Measurements from ENCODE around the gene AGPAT3. TPM values are rescaled to one million over a fixed set of nuclear protein-coding genes. Genes with fewer than 3 reads are reported as not detected.

AGPAT3 gene
- total and polyA plus RNA-seq, 10 of the 15 experiments (the other 5 are each of a cell fraction or from before 2014, with no cell fraction given): 1.2 to 110 (median 30.8) TPM

- TF ChIP-seq IRF3 (IDR thresholded peaks at IDR 0.05) (no peak), MEF2A (IDR thresholded peaks at IDR 0.05; ENCODE audit: insufficient read depth, low read depth, low read length) (peak; percentile 39; the same call in 1 of the 2 replicates), SREBF2 (IDR thresholded peaks at IDR 0.05; ENCODE audit: low read length) (no peak), PAX5 (IDR thresholded peaks at IDR 0.05; ENCODE audit: borderline replicate concordance, low read depth, low read length) (peak; percentile 73; the same call in 1 of the 2 replicates), RELB (IDR thresholded peaks at IDR 0.05; ENCODE audit: low read depth) (no peak), CREB1 (IDR thresholded peaks at IDR 0.05; ENCODE audit: low read depth) (peak; percentile 94), KAT2A (conservative IDR thresholded peaks at IDR 0.05; ENCODE audit: control insufficient read depth, low read depth, low read length) (no peak), TAF1 (IDR thresholded peaks at IDR 0.05; ENCODE audit: borderline replicate concordance, low read depth, low read length) (peak; percentile 75; the same call in 1 of the 2 replicates), NFYB (IDR thresholded peaks at IDR 0.05; ENCODE audit: insufficient read depth, low read depth, low read length) (no peak), ATF2 (IDR thresholded peaks at IDR 0.05; ENCODE audit: low read length) (no peak), MTA3 (IDR thresholded peaks at IDR 0.05; ENCODE audit: borderline replicate concordance, low read length) (no peak), CHD2 (IDR thresholded peaks at IDR 0.05; ENCODE audit: borderline replicate concordance, low read depth, low read length) (peak; percentile 50; the same call in 1 of the 2 replicates), SIN3A (IDR thresholded peaks at IDR 0.05; ENCODE audit: low read depth, low read length) (no peak; the same call in 1 of the 2 replicates), BCL3 (IDR thresholded peaks at IDR 0.05; ENCODE audit: borderline replicate concordance, insufficient read depth, low read depth, low read length, poor library complexity, severe bottlenecking) (peak; percentile 30), ZBED1 (IDR thresholded peaks at IDR 0.05; ENCODE audit: borderline replicate concordance) (no peak), CUX1 (IDR thresholded peaks at IDR 0.05; ENCODE audit: insufficient replicate concordance, low read depth, low read length) (no peak), CHD1 (IDR thresholded peaks at IDR 0.05; ENCODE audit: low read depth, low read length) (no peak), ATF7 (IDR thresholded peaks at IDR 0.05; ENCODE audit: low read depth) (no peak)
These were observed 146.8 kb downstream of the AGPAT3 start, which contains the start of gene TRAPPC10 (continued) for GRCh38 chr21:44011579-44012473.
